ENCODE measurements around the gene AXIN2.

- TF ChIP-seq CTCF (IDR thresholded peaks at IDR 0.05; ENCODE audit: low read length) (no peak), EZH2 (IDR thresholded peaks at IDR 0.05; ENCODE audit: borderline replicate concordance, low read length) (no peak)
These were observed 24.7 kb downstream of the AXIN2 start for GRCh38 chr17:65536573-65537342.

Data from OCI-LY1 (cell line).